Mesenchymal stem cell (in vitro differentiated cells and primary cell): ENCODE data around the gene ARSG.

ENCODE experiments used
- DNase-seq: peaks from one replicate; pipeline ENCODE4 v3.0.0-alpha.2; 2013
- H2AFZ ChIP-seq: one replicate; pipeline ENCODE4 v1.6.1; 2013; ENCODE audit warnings: low read depth, mild to moderate bottlenecking, control low read depth, inconsistent platforms, low read length, moderate library complexity
- H2AK5ac ChIP-seq: 2 replicates; pipeline ENCODE4 v1.6.1; 2013; ENCODE audit warnings: low read length, moderate library complexity, mild to moderate bottlenecking, inconsistent platforms; ENCODE audit not compliant: severe bottlenecking
- H2BK120ac ChIP-seq: one replicate; pipeline ENCODE4 v1.6.1; 2013; ENCODE audit warnings: low read depth, mild to moderate bottlenecking, inconsistent platforms, low read length, moderate library complexity
- H2BK12ac ChIP-seq, 2 experiments: one replicate each; pipeline ENCODE4 v1.6.1; 2013; ENCODE audit warnings: inconsistent platforms in 2 of 2, low read length in 2 of 2, mild to moderate bottlenecking in 2 of 2, moderate library complexity in 2 of 2, control low read depth in 1 of 2
- H2BK15ac ChIP-seq: one replicate; pipeline ENCODE4 v1.6.1; 2013; ENCODE audit warnings: mild to moderate bottlenecking, low read depth, inconsistent platforms; ENCODE audit not compliant: poor library complexity, severe bottlenecking
- H2BK5ac ChIP-seq: 2 replicates; pipeline ENCODE4 v1.6.1; 2013; ENCODE audit warnings: low read depth, mild to moderate bottlenecking, low read length, control low read depth, inconsistent platforms; ENCODE audit not compliant: poor library complexity, severe bottlenecking
- H3K14ac ChIP-seq, 2 experiments: one replicate each; pipeline ENCODE4 v1.6.1; 2013; ENCODE audit warnings: inconsistent platforms in 2 of 2, low read length in 2 of 2, control low read depth in 1 of 2, mild to moderate bottlenecking in 1 of 2, moderate library complexity in 1 of 2
- H3K18ac ChIP-seq, 2 experiments: one replicate each; pipeline ENCODE4 v1.6.1; 2013; ENCODE audit warnings: inconsistent platforms in 2 of 2, low read length in 2 of 2, control low read depth in 1 of 2, low read depth in 1 of 2, mild to moderate bottlenecking in 1 of 2
- H3K23ac ChIP-seq, 2 experiments: one replicate each; pipeline ENCODE4 v1.6.1; 2013; ENCODE audit warnings: inconsistent platforms in 2 of 2, low read length in 2 of 2, mild to moderate bottlenecking in 2 of 2, moderate library complexity in 2 of 2, control low read depth in 1 of 2
- H3K27ac ChIP-seq: 2 replicates; pipeline ENCODE4 v1.5.1; 2013; ENCODE audit warnings: mild to moderate bottlenecking, moderate library complexity, low read length, control low read depth, inconsistent platforms; ENCODE audit not compliant: poor library complexity, severe bottlenecking
- H3K27me3 ChIP-seq, 2 experiments: 2 replicates each; pipeline versions ENCODE4 v1.6.1 to v1.7.0; 2013; ENCODE audit warnings: low read length in 2 of 2, mild to moderate bottlenecking in 2 of 2, moderate library complexity in 2 of 2, control low read depth in 1 of 2, inconsistent platforms in 1 of 2; ENCODE audit not compliant: control insufficient read depth in 1 of 2, insufficient read depth in 1 of 2
- H3K36me3 ChIP-seq, 2 experiments: 2 replicates each; pipeline versions ENCODE4 v1.6.1 to v1.7.0; 2013; ENCODE audit warnings: low read length in 2 of 2, control low read depth in 1 of 2, inconsistent platforms in 1 of 2, low read depth in 1 of 2, mild to moderate bottlenecking in 1 of 2; ENCODE audit not compliant: insufficient read depth in 2 of 2, control insufficient read depth in 1 of 2
- H3K4ac ChIP-seq, 2 experiments: one replicate each; pipeline ENCODE4 v1.6.1; 2013; ENCODE audit warnings: inconsistent platforms in 2 of 2, low read length in 2 of 2, mild to moderate bottlenecking in 2 of 2, moderate library complexity in 2 of 2, control low read depth in 1 of 2, low read depth in 1 of 2
- H3K4me1 ChIP-seq: 2 replicates; pipeline ENCODE4 v1.6.1; 2013; ENCODE audit warnings: low read depth, low read length, control low read depth; ENCODE audit not compliant: control insufficient read depth, insufficient read depth
- H3K4me2 ChIP-seq: 2 replicates; pipeline ENCODE4 v1.6.1; 2013; ENCODE audit warnings: low read length, mild to moderate bottlenecking, inconsistent platforms; ENCODE audit not compliant: poor library complexity, severe bottlenecking
- H3K4me3 ChIP-seq, 2 experiments: 2 replicates each; pipeline versions ENCODE4 v1.5.1 to v1.7.0; 2013; ENCODE audit warnings: low read length in 2 of 2, mild to moderate bottlenecking in 2 of 2, control low read depth in 1 of 2, low read depth in 1 of 2; ENCODE audit not compliant: insufficient read depth in 1 of 2
- H3K79me1 ChIP-seq: replicated peaks from 2 replicates; pipeline ENCODE4 v1.6.1; 2013; ENCODE audit warnings: mild to moderate bottlenecking, control low read depth, low read length, inconsistent platforms; ENCODE audit not compliant: poor library complexity, severe bottlenecking
- H3K9ac ChIP-seq: 2 replicates; pipeline ENCODE4 v1.7.0; 2013; ENCODE audit warnings: mild to moderate bottlenecking, low read length, moderate library complexity
- H3K9me3 ChIP-seq: 2 replicates; pipeline ENCODE4 v1.7.0; 2013; ENCODE audit warnings: mild to moderate bottlenecking, low read length; ENCODE audit not compliant: control insufficient read depth
- H4K8ac ChIP-seq: one replicate; pipeline ENCODE4 v1.6.1; 2013; ENCODE audit warnings: inconsistent platforms, mild to moderate bottlenecking, low read length, moderate library complexity
- H4K91ac ChIP-seq: one replicate; pipeline ENCODE4 v1.6.1; 2013; ENCODE audit warnings: mild to moderate bottlenecking, low read length, inconsistent platforms
- WGBS: methylation state at CpG from one replicate; pipeline ENCODE4 v1.1.7; 2013; ENCODE audit warnings: mixed read lengths; 5-methylcytosine and 5-hydroxymethylcytosine counted together

Gene ARSG

GRCh38 chr17:68383120-68383442 is 91.8 kb downstream of the ARSG start:
- peak overlapping the region; percentile 90 for H2BK120ac ChIP-seq
- H3K36me3 ChIP-seq = no peaks in the 10 kb centered on the region
- no peaks in the 10 kb centered on the region for H3K79me1 ChIP-seq
- peak overlapping the region; percentile 64 for H4K91ac ChIP-seq
- H2AFZ ChIP-seq = no peak overlapping the region
- peak overlapping the region; percentile 40 to 88 for H3K18ac ChIP-seq
- no peak overlapping the region for H2BK15ac ChIP-seq
- H3K14ac ChIP-seq = no peak overlapping the region
- no peak overlapping the region for H4K8ac ChIP-seq
- no peak for DNase-seq
- H3K4me2 ChIP-seq = no peak overlapping the region
- no peak overlapping the region for H2BK5ac ChIP-seq
- H2BK12ac ChIP-seq = peak overlapping the region; percentile 84 to 87
- no peaks in the 10 kb centered on the region for H3K9me3 ChIP-seq
- H3K4me3 ChIP-seq = no peak overlapping the region
- H3K27me3 ChIP-seq = no peaks in the 10 kb centered on the region
- peak overlapping the region; percentile 37 for H3K27ac ChIP-seq
- H3K23ac ChIP-seq = no peak overlapping the region
- peak overlapping the region; percentile 11 for H3K9ac ChIP-seq
- H3K4me1 ChIP-seq = peaks cover 27% of the 10 kb centered on the region
- 52% methylated on average over 4 of the region's 4 CpGs for WGBS
- peak overlapping the region; percentile 71 to 81 for H3K4ac ChIP-seq
- H2AK5ac ChIP-seq = peak overlapping the region; percentile 21

GRCh38 chr17:68383443-68384321 is 92.4 kb downstream of the ARSG start:
- Histone ChIP-seq H3K36me3 (no peaks in the 10 kb centered on the region), H3K4me1 (peaks cover 21% of the 10 kb centered on the region), H2BK12ac (peak overlapping the region; percentile 12 to 84), H3K18ac (peak overlapping the region; percentile 40 to 88), H3K4ac (peak overlapping the region; percentile 20 to 81), H3K14ac (no peak overlapping the region), H4K8ac (peak overlapping the region; percentile 27), H3K27me3 (no peaks in the 10 kb centered on the region), H3K23ac (no peak overlapping the region), H3K9me3 (no peaks in the 10 kb centered on the region), H2BK120ac (peak overlapping the region; percentile 90), H3K4me2 (no peak overlapping the region), H3K79me1 (no peaks in the 10 kb centered on the region), H2AK5ac (peak overlapping the region; percentile 21), H2BK5ac (no peak overlapping the region), H3K4me3 (no peak overlapping the region), H3K9ac (peak overlapping the region; percentile 62), H2BK15ac (no peak overlapping the region), H3K27ac (peak overlapping the region; percentile 37), H4K91ac (peak overlapping the region; percentile 86), H2AFZ (no peak overlapping the region)
- peak; percentile 97 for DNase-seq
- WGBS = 8% methylated on average over 9 of the region's 16 CpGs

GRCh38 chr17:68384471-68384870 is 93.2 kb downstream of the ARSG start:
- Histone ChIP-seq H4K91ac (no peak overlapping the region), H3K27me3 (no peaks in the 10 kb centered on the region), H3K79me1 (no peaks in the 10 kb centered on the region), H3K4ac (no peak overlapping the region), H3K18ac (no peak overlapping the region), H4K8ac (no peak overlapping the region), H2AFZ (no peak overlapping the region), H2BK5ac (no peak overlapping the region), H3K36me3 (no peaks in the 10 kb centered on the region), H3K14ac (no peak overlapping the region), H2AK5ac (no peak overlapping the region), H3K4me3 (no peak overlapping the region), H2BK12ac (no peak overlapping the region), H3K27ac (peak overlapping the region; percentile 37), H3K9me3 (no peaks in the 10 kb centered on the region), H3K23ac (no peak overlapping the region), H2BK120ac (no peak overlapping the region), H3K4me1 (peaks cover 18% of the 10 kb centered on the region), H3K9ac (peak overlapping the region; percentile 62), H2BK15ac (no peak overlapping the region), H3K4me2 (no peak overlapping the region)
- WGBS = 80% methylated on average over 1 of the region's 1 CpG
- DNase-seq = no peak

GRCh38 chr17:68384941-68385340 is 93.6 kb downstream of the ARSG start:
- H2BK15ac ChIP-seq = peak overlapping the region; percentile 1
- H3K14ac ChIP-seq = peak overlapping the region in 1 of 2 experiments; percentile 81
- peak overlapping the region; percentile 84 to 96 for H3K4ac ChIP-seq
- H3K27ac ChIP-seq = peak overlapping the region; percentile 25
- no peak overlapping the region for H2AFZ ChIP-seq
- peak overlapping the region; percentile 81 to 99 for H2BK12ac ChIP-seq
- H3K9me3 ChIP-seq = no peaks in the 10 kb centered on the region
- peak overlapping the region in 1 of 2 experiments; percentile 11 for H3K23ac ChIP-seq
- peak overlapping the region; percentile 62 for H3K9ac ChIP-seq
- H3K4me1 ChIP-seq = peaks cover 18% of the 10 kb centered on the region
- H2BK5ac ChIP-seq = no peak overlapping the region
- H3K4me3 ChIP-seq = no peak overlapping the region
- H4K91ac ChIP-seq = peak overlapping the region; percentile 71
- H3K79me1 ChIP-seq = no peaks in the 10 kb centered on the region
- H2AK5ac ChIP-seq = peak overlapping the region; percentile 79
- DNase-seq = peak; percentile 29
- peak overlapping the region; percentile 70 to 93 for H3K18ac ChIP-seq
- no peaks in the 10 kb centered on the region for H3K27me3 ChIP-seq
- peak overlapping the region; percentile 71 for H4K8ac ChIP-seq
- H3K4me2 ChIP-seq = no peak overlapping the region
- WGBS = 94% methylated on average over 4 of the region's 4 CpGs
- H2BK120ac ChIP-seq = peak overlapping the region; percentile 29
- no peaks in the 10 kb centered on the region for H3K36me3 ChIP-seq
